Stimulated activated CD8-positive, alpha-beta memory T cell treated with anti-CD3 and anti-CD28 coated beads, Interleukin-15, amount 100 ng/mL, for 4 hours (primary cell): ENCODE results near the gene RPL19.
A peak's percentile ranks its signal among the peaks of the same experiment; 100 is the strongest.

Experiments used
- DNase-seq, 2 donors: peaks; one replicate each; pipeline ENCODE4 v3.0.0-alpha.2; 2020; ENCODE audit warnings: low read depth in 2 of 2

The RPL19 gene

DNA sequence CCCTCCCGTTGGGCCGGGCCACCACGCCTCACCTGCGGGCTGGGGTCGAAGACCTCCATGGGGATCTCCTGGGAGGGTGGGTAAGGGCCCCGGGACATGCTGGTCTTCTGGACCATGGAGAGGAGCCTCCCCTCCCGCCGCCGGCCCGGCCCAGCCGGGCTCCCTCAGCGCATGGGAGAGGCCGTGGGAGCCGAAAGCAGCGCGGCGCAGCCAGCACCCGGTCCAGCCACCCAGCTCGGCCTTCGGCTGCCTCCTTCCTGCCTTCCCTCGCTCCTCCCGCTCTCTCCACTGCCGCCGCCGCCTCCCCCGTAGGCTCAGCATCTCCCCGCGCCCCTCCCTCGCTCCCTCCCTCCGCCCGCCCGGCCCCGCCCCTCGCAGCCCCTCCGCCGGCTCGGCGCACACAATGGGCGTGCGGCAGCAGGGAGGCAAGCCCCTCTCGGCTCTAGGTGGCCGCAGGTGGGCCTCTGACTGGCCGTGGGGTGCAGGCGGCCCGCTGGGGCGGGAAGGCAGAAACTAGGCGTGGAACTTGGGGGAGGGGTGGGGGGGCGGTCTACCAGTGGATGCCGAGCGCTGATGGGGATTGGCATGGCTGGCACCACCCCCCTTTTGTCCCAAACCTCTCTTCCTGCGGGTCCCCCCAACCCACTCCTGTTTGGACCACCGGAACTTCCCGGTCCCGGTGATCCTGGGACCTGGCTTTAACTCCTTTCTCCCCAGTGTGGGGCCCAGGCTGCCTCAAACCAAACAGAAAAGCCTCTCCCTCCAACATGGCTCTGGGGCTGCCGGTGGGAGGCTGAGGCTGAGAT, 2.5 kb upstream of the RPL19 start, which contains the start of gene CACNB1:
CACNB1 (minus strand) TSS at position 290 of the 806 bp plus-strand sequence; CDS start at position 116, 174 bp downstream.
- peak; percentile 27 to 42 for DNase-seq

- no peak for DNase-seq
These were observed 1.9 kb upstream of the RPL19 start for GRCh38 chr17:39198186-39198566.

GRCh38 chr17:39199820-39200069, 338 bp upstream of the RPL19 start:
- DNase-seq, result peak; percentile 72 to 88

DNA sequence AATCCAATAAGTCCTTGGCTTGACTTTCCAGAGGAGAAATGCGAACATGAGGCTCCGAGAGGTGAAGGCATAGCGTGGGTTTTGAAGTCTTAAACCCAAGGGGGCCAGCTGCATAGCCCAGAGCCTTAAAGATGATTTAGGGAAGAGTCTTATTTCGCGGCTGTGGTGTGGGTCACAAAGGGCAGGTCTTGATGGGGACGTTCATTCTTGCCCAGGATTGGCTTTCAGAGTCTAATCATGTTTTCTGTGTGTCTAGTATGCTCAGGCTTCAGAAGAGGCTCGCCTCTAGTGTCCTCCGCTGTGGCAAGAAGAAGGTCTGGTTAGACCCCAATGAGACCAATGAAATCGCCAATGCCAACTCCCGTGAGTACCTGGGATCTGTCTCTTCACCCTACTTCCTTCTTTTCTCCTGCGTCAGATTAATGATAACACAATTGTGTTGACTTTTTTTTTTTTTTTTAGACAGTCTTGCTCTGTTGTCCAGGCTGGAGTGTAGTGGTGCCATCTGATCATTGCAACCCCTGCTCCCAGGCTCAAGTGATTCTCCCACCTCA, 951 bp downstream of the RPL19 start:
- DNase-seq, result no peak

GRCh38 chr17:39204245-39204644, 4.2 kb downstream of the RPL19 start:
- no peak for DNase-seq

DNA sequence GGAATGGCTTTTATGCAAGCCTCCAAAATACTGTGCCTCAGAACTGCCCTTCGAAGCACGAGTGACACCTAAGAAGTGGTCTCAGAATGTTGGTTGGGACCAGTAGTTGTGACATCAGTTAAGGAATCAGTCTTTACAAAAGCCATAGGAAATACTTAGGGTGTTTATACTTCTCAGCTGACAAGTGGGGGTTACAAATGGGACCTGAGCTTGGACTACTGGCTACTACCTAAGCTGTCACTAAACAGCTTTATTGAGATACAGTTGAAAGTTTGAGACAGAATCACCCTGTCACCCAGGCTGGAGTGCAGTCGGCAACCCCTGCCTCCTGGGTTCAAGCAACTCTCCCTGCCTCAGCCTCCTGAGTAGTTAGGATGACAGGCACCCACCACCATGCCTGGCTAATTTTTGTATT, 5.0 kb downstream of the RPL19 start:
- no peak for DNase-seq

DNA sequence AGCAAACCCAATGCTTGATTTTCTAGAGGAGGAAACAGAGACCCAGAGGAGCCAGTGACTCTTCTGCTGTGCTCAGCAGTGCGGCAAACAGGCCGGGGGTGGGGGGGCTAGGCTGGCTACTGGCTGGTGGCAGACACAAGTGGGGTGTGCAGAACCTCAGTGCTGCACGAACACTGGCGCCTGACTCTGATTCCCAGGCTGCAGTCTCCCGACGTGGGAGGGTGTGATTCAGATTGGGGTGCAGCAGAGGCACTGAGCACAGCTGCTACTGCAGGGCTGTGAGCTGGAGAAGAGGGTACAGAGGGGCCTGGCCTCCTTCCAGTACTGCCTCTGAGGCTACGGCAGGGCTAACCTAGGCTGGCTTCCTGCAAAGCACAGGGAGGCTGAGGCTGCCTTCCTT, 8.1 kb downstream of the RPL19 start:
- no peak for DNase-seq

GRCh38 chr17:39208893-39209292, 8.8 kb downstream of the RPL19 start:
- DNase-seq, result no peak

DNA sequence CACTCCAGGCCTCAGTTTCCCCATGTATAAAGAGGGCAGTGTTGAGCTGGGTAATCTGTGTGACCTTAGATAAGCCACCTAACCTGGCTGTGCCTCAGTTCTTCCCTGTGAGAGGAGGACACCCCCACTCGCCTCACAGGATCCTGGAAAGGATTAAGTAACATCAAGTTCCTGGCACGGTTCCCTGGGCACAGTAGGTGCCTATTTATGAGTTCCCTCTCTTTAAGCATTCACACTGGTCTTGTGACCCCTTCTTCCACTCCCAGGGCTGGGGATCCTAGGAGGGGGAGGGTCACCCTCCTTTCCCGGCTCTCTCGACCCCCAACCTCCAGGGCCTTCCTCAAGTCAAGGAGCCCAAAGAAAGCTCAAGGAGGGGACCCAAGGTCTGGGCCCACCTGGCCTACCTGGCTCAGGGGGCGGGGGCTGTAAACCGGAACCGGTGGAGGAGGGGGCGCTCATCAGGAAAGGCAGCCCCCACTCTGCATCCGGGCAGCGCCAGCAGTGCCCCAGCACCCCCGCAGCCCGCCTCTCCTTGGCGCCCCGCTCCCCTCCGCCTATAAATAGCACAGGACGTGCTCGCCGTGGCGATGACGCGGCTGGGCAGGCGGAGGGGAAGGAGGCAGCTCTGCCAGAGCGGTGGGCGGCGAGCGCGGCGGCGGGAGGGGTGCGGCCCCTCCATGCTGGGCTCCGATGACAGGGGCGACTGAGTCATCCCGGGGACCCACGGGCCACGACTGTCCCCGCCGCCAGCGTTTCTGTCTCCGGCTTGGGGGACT, 9.4 kb downstream of the RPL19 start:
- peak; percentile 76 to 78 for DNase-seq

- DNase-seq, result no peak
These were observed 10.0 kb downstream of the RPL19 start for GRCh38 chr17:39210093-39210434.

GRCh38 chr17:39212195-39212810, 12.2 kb downstream of the RPL19 start:
- no peak for DNase-seq

DNA sequence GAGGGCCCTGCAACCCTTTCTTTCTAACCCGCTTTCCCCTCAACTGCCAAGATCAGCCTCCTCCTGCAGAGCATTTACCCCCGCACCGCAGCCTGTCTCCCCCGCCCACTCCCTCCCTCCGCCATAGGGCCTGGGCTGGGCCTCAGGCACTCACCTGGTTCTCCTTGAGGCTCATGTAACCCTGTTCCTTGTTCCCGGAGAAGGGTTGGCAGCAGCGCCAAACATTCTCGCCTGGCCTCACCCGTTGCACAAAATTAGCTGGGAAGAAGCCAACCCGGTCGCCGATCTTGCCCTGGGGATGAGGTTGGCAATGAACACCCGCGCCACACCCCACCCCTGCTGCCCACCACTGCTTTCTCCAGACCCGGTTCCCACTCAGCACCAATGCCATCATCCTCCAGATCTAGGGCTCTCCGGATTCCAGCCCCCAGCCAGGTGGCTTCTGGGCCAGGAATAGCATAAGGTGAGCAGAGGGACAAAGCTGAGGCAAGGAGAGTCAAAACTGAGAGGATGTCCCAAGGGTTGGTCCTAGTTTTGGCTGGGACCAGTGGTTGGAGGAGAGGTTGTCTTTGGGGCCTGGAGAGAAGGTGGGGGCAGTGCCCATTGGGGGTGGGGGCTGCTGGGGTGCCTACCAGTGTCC, 12.9 kb downstream of the RPL19 start:
- DNase-seq, result no peak

DNA sequence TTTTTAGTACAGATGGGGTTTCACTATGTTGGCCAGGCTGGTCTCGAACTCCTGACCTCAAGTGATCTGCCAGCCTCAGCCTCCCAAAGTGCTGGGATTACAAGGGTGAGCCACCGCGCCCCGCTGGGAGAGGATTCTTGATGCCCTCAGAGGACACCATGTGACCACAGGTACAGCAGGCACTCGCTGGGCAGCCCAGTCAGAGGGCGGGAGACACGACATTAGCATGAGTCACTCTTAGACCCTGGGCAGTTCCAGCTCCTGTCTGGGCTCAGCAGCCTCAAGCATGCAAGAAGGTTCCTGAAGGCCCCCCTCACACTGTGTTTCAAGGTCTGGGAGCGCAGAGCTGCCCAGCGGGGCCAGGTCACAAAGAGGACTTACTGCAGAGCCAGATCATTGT, 13.8 kb downstream of the RPL19 start:
- DNase-seq, result no peak

GRCh38 chr17:39217734-39218369, 17.8 kb downstream of the RPL19 start:
- DNase-seq, result no peak

DNA sequence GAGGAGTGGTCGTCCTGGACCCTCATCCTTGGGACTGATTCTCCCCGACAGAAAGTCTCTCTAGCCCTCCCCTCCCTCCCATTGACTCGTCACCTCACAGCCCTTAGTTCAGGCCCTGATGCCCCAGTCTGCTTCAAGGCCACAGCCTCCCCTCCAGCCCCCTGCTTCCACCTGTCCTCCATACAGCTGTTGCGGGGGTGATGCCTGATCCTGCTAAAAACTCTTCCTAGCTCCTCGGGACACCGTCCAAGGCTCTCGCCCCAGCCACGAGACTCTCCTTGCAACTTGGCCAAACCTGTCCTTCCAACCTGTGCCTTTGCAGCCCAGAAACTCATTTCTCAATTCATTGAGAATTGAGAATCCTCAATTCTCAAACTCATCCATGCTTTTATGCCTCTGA, 18.8 kb downstream of the RPL19 start:
- no peak for DNase-seq

GRCh38 chr17:39219647-39220154, 19.6 kb downstream of the RPL19 start:
- DNase-seq, result no peak

DNA sequence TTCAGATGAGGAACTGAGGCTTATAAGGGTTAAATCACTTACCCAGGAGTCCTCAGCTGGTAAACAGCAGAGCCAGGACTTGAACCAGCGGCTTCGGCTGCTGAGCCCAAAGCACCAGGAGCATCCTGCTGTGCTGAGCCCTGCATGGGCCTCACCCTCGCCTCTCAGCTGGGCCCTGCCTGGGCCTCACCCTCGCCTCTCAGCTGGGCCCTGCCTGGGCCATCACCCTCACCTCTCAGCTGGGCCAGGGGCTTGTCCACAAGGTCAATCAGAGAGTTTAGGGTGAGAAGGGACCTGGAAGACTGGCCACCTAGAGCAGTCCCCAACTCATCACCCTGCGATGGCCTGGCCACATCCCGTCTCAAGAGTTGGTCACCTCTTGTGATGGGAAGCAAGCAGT, 21.5 kb downstream of the RPL19 start:
- no peak for DNase-seq

- DNase-seq, result no peak
These were observed 22.1 kb downstream of the RPL19 start for GRCh38 chr17:39222151-39222550.

DNA sequence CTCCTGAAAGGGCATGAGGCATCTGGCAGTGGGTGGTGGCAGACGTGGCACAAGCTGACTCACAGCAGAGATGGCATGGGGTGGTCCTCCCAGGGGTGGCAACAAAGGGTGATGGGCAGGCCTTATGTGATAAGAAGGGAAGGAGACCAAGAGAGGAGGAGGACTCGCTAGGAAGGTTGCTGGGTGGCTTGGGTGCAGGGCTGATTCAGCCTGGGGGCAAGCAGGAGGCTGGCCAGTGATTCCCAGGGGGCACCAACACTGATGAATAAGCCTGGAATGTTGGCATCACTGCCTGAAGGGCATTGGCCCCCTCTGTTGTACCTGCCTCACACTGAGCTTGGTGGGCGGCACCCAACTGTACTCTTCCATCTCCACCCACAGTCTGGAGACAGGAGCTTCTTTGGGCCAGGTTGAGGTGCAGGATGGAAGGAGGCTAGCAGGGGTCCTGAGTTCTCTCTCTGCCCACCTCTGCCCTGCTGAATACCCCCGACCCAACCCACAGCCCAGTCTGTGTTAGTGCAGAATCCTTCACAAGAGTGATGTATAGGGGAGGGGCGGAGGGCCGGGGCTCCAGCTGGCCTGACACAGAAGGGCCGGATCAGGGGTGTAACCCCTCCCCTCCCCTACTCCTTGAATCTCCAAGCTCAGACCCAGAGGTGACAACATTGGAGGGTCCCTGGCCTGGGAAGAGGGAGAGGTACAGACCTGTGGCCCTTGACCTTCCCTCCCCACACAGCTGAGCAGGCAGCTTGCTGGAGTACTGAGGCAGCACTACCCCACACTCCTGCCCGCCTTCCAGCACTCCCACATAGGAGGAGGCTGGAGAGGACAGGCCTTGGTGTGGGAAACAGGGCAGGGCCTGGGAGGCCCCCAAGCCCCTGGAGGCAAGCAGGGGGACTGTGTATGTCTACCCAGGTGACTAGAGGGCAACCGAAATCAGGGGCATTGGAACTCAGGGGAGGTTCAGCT, 23.1 kb downstream of the RPL19 start:
- no peak for DNase-seq
